Aorta (tissue), 4 donors: ENCODE measurements around the gene CPB1. TPM values are rescaled to one million over a fixed set of nuclear protein-coding genes. Genes with fewer than 3 reads are reported as not detected.

Experiments
- polyA plus RNA-seq, 2 donors: library from polyadenylated mRNA; stranded (reverse); fragments of 200-250 nt; gene quantifications; one replicate each; pipeline ENCODE4 v1.2.3, GENCODE V29; 2013
- total RNA-seq, 2 donors: library from RNA; stranded (reverse); fragmentation: NEBNext Ultra II Directional; extraction: Animal tissue kit (Norgen Biotek cat#: 25700); gene quantifications; one replicate each; pipeline ENCODE4 v1.2.1, GENCODE V29; 2021
- donor health status: healthy with polysubstance abuse.
- donor health status: Bipolar disorder and iron deficiency.
- donor health status: DM: no; HTN: no; CAD: no.
- donor health status: DM: yes; HTN: yes; CAD: no.

CPB1 gene
- total and polyA plus RNA-seq, 4 donors: 3.9 to 7.3 (median 6.0) TPM

Other genes starting within 250 kb of the CPB1 start
- 1 to 10 TPM; 4.0 to 8.5 TPM for gene AGTR1, start 129.9 kb upstream of the CPB1 start, total RNA-seq
- 1 to 10 TPM in 1 of 2 donors, under 1 TPM in 1; 0.38 to 1.4 TPM for gene AGTR1, start 129.9 kb upstream of the CPB1 start, polyA plus RNA-seq
- 10 to 100 TPM in 1 of 2 donors, 1 to 10 TPM in 1; 5.6 to 20.5 TPM for gene CPA3, start 37.5 kb downstream of the CPB1 start, total RNA-seq
- gene CPA3, start 37.5 kb downstream of the CPB1 start, polyA plus RNA-seq: 1 to 10 TPM in 1 of 2 donors, under 1 TPM in 1; 0.69 to 2.9 TPM
- gene GYG1, start 163.7 kb downstream of the CPB1 start, total RNA-seq: 10 to 100 TPM; 67.3 to 91.7 TPM
- gene GYG1, start 163.7 kb downstream of the CPB1 start, polyA plus RNA-seq: 100 to 1,000 TPM in 1 of 2 donors, 10 to 100 TPM in 1; 73.6 to 101 TPM